Measurements from ENCODE around the gene CFAP46. TPM values are rescaled to one million over a fixed set of nuclear protein-coding genes. Genes with fewer than 3 reads are reported as not detected.

Gene CFAP46
- total and polyA plus RNA-seq, 2 donors: 0.09 to 0.34 TPM

- no peaks in the 10 kb centered on the region for H3K36me3 ChIP-seq (ENCODE audit: control insufficient read depth in 2 of 2, insufficient read depth in 2 of 2, low read length in 1 of 2)
- H3K27ac ChIP-seq (ENCODE audit: low read depth in 1 of 2, low read length in 1 of 2): no peak overlapping the region
- DNase-seq (ENCODE audit: low read depth in 6 of 9, low spot score in 9 of 9): no peak
- H3K4me1 ChIP-seq (ENCODE audit: control insufficient read depth in 2 of 2, insufficient read depth in 2 of 2, low read length in 2 of 2): no peaks in the 10 kb centered on the region
- no peaks in the 10 kb centered on the region for H3K9me3 ChIP-seq (ENCODE audit: control insufficient read depth in 2 of 2, insufficient read depth in 1 of 2, low read length in 1 of 2)
- no peak overlapping the region for H3K4me3 ChIP-seq (ENCODE audit: low read length in 2 of 2)
- peaks cover 0 to 21% of the 10 kb centered on the region in 2 donors for H3K27me3 ChIP-seq (ENCODE audit: control insufficient read depth in 2 of 2, insufficient read depth in 1 of 2, low read length in 1 of 2)
- WGBS: 97% methylated on average over 8 of the region's 8 CpGs
Measured at GRCh38 chr10:132986576-132986975, 44.2 kb upstream of the CFAP46 start.

GRCh38 chr10:132986076-132986475, 43.7 kb upstream of the CFAP46 start:
- Histone ChIP-seq H3K27ac (ENCODE audit: low read depth in 1 of 2, low read length in 1 of 2) (no peak overlapping the region), H3K36me3 (ENCODE audit: control insufficient read depth in 2 of 2, insufficient read depth in 2 of 2, low read length in 1 of 2) (no peaks in the 10 kb centered on the region), H3K4me1 (ENCODE audit: control insufficient read depth in 2 of 2, insufficient read depth in 2 of 2, low read length in 2 of 2) (no peaks in the 10 kb centered on the region), H3K27me3 (ENCODE audit: control insufficient read depth in 2 of 2, insufficient read depth in 1 of 2, low read length in 1 of 2) (peaks cover 0 to 21% of the 10 kb centered on the region in 2 donors), H3K4me3 (ENCODE audit: low read length in 2 of 2) (no peak overlapping the region), H3K9me3 (ENCODE audit: control insufficient read depth in 2 of 2, insufficient read depth in 1 of 2, low read length in 1 of 2) (no peaks in the 10 kb centered on the region)
- WGBS: 93% methylated on average over 8 of the region's 8 CpGs
- no peak for DNase-seq (ENCODE audit: low read depth in 6 of 9, low spot score in 9 of 9)

- WGBS: 92% methylated on average over 6 of the region's 6 CpGs
- Histone ChIP-seq H3K27me3 (ENCODE audit: control insufficient read depth in 2 of 2, insufficient read depth in 1 of 2, low read length in 1 of 2) (peaks cover 0 to 21% of the 10 kb centered on the region in 2 donors), H3K4me3 (ENCODE audit: low read length in 2 of 2) (no peak overlapping the region), H3K36me3 (ENCODE audit: control insufficient read depth in 2 of 2, insufficient read depth in 2 of 2, low read length in 1 of 2) (no peaks in the 10 kb centered on the region), H3K27ac (ENCODE audit: low read depth in 1 of 2, low read length in 1 of 2) (no peak overlapping the region), H3K4me1 (ENCODE audit: control insufficient read depth in 2 of 2, insufficient read depth in 2 of 2, low read length in 2 of 2) (no peaks in the 10 kb centered on the region), H3K9me3 (ENCODE audit: control insufficient read depth in 2 of 2, insufficient read depth in 1 of 2, low read length in 1 of 2) (no peaks in the 10 kb centered on the region)
- DNase-seq (ENCODE audit: low read depth in 6 of 9, low spot score in 9 of 9): no peak
Measured at GRCh38 chr10:132985546-132985900, 43.2 kb upstream of the CFAP46 start.

GRCh38 chr10:132984801-132985545, 42.6 kb upstream of the CFAP46 start:
- no peak for DNase-seq (ENCODE audit: low read depth in 6 of 9, low spot score in 9 of 9)
- H3K4me1 ChIP-seq (ENCODE audit: control insufficient read depth in 2 of 2, insufficient read depth in 2 of 2, low read length in 2 of 2): no peaks in the 10 kb centered on the region
- no peak overlapping the region for H3K27ac ChIP-seq (ENCODE audit: low read depth in 1 of 2, low read length in 1 of 2)
- H3K36me3 ChIP-seq (ENCODE audit: control insufficient read depth in 2 of 2, insufficient read depth in 2 of 2, low read length in 1 of 2): no peaks in the 10 kb centered on the region
- H3K9me3 ChIP-seq (ENCODE audit: control insufficient read depth in 2 of 2, insufficient read depth in 1 of 2, low read length in 1 of 2): no peaks in the 10 kb centered on the region
- H3K27me3 ChIP-seq (ENCODE audit: control insufficient read depth in 2 of 2, insufficient read depth in 1 of 2, low read length in 1 of 2): peaks cover 0 to 21% of the 10 kb centered on the region in 2 donors
- H3K4me3 ChIP-seq (ENCODE audit: low read length in 2 of 2): no peak overlapping the region
- whole genome bisulfite sequencing: 67% methylated on average over 26 of the region's 26 CpGs

GRCh38 chr10:132984008-132984295, 41.6 kb upstream of the CFAP46 start:
- H3K27me3 ChIP-seq (ENCODE audit: control insufficient read depth in 2 of 2, insufficient read depth in 1 of 2, low read length in 1 of 2): peaks cover 0 to 21% of the 10 kb centered on the region in 2 donors
- 87% methylated on average over 29 of the region's 29 CpGs for WGBS
- no peak for DNase-seq (ENCODE audit: low read depth in 6 of 9, low spot score in 9 of 9)

GRCh38 chr10:132983252-132984007, 41.1 kb upstream of the CFAP46 start:
- 84% methylated on average over 36 of the region's 42 CpGs for WGBS
- H3K27me3 ChIP-seq (ENCODE audit: control insufficient read depth in 2 of 2, insufficient read depth in 1 of 2, low read length in 1 of 2): peaks cover 0 to 21% of the 10 kb centered on the region in 2 donors
- H3K9me3 ChIP-seq (ENCODE audit: control insufficient read depth in 2 of 2, insufficient read depth in 1 of 2, low read length in 1 of 2): no peaks in the 10 kb centered on the region
- no peak for DNase-seq (ENCODE audit: low read depth in 6 of 9, low spot score in 9 of 9)
- H3K27ac ChIP-seq (ENCODE audit: low read depth in 1 of 2, low read length in 1 of 2): no peak overlapping the region
- no peaks in the 10 kb centered on the region for H3K4me1 ChIP-seq (ENCODE audit: control insufficient read depth in 2 of 2, insufficient read depth in 2 of 2, low read length in 2 of 2)
- no peak overlapping the region for H3K4me3 ChIP-seq (ENCODE audit: low read length in 2 of 2)
- no peaks in the 10 kb centered on the region for H3K36me3 ChIP-seq (ENCODE audit: control insufficient read depth in 2 of 2, insufficient read depth in 2 of 2, low read length in 1 of 2)

More at GRCh38 chr10:132984008-132984295, 41.6 kb upstream of the CFAP46 start:
- Histone ChIP-seq H3K4me1 (ENCODE audit: control insufficient read depth in 2 of 2, insufficient read depth in 2 of 2, low read length in 2 of 2) (no peaks in the 10 kb centered on the region), H3K36me3 (ENCODE audit: control insufficient read depth in 2 of 2, insufficient read depth in 2 of 2, low read length in 1 of 2) (no peaks in the 10 kb centered on the region), H3K9me3 (ENCODE audit: control insufficient read depth in 2 of 2, insufficient read depth in 1 of 2, low read length in 1 of 2) (no peaks in the 10 kb centered on the region), H3K27ac (ENCODE audit: low read depth in 1 of 2, low read length in 1 of 2) (no peak overlapping the region), H3K4me3 (ENCODE audit: low read length in 2 of 2) (no peak overlapping the region)

GRCh38 chr10:132982301-132982989, 40.1 kb upstream of the CFAP46 start:
- H3K4me3 ChIP-seq (ENCODE audit: low read length in 2 of 2): no peak overlapping the region
- H3K9me3 ChIP-seq (ENCODE audit: control insufficient read depth in 2 of 2, insufficient read depth in 1 of 2, low read length in 1 of 2): no peaks in the 10 kb centered on the region
- no peaks in the 10 kb centered on the region for H3K4me1 ChIP-seq (ENCODE audit: control insufficient read depth in 2 of 2, insufficient read depth in 2 of 2, low read length in 2 of 2)
- H3K27ac ChIP-seq (ENCODE audit: low read depth in 1 of 2, low read length in 1 of 2): no peak overlapping the region
- H3K27me3 ChIP-seq (ENCODE audit: control insufficient read depth in 2 of 2, insufficient read depth in 1 of 2, low read length in 1 of 2): peaks cover 0 to 21% of the 10 kb centered on the region in 2 donors
- no peak for DNase-seq (ENCODE audit: low read depth in 6 of 9, low spot score in 9 of 9)
- no peaks in the 10 kb centered on the region for H3K36me3 ChIP-seq (ENCODE audit: control insufficient read depth in 2 of 2, insufficient read depth in 2 of 2, low read length in 1 of 2)
- WGBS: 81% methylated on average over 36 of the region's 36 CpGs

GRCh38 chr10:132981746-132982145, 39.4 kb upstream of the CFAP46 start:
- H3K4me1 ChIP-seq (ENCODE audit: control insufficient read depth in 2 of 2, insufficient read depth in 2 of 2, low read length in 2 of 2): no peaks in the 10 kb centered on the region
- H3K4me3 ChIP-seq (ENCODE audit: low read length in 2 of 2): no peak overlapping the region
- DNase-seq (ENCODE audit: low read depth in 6 of 9, low spot score in 9 of 9): no peak
- WGBS: 88% methylated on average over 21 of the region's 21 CpGs
- no peaks in the 10 kb centered on the region for H3K9me3 ChIP-seq (ENCODE audit: control insufficient read depth in 2 of 2, insufficient read depth in 1 of 2, low read length in 1 of 2)
- no peak overlapping the region for H3K27ac ChIP-seq (ENCODE audit: low read depth in 1 of 2, low read length in 1 of 2)
- H3K36me3 ChIP-seq (ENCODE audit: control insufficient read depth in 2 of 2, insufficient read depth in 2 of 2, low read length in 1 of 2): no peaks in the 10 kb centered on the region
- peaks cover 0 to 21% of the 10 kb centered on the region in 2 donors for H3K27me3 ChIP-seq (ENCODE audit: control insufficient read depth in 2 of 2, insufficient read depth in 1 of 2, low read length in 1 of 2)

- H3K27ac ChIP-seq (ENCODE audit: low read depth in 1 of 2, low read length in 1 of 2): no peak overlapping the region
- DNase-seq (ENCODE audit: low read depth in 6 of 9, low spot score in 9 of 9): no peak
- WGBS: 84% methylated on average over 17 of the region's 17 CpGs
Measured at GRCh38 chr10:132981173-132981555, 38.8 kb upstream of the CFAP46 start.

More at GRCh38 chr10:132981173-132981555, 38.8 kb upstream of the CFAP46 start:
- Histone ChIP-seq H3K27me3 (ENCODE audit: control insufficient read depth in 2 of 2, insufficient read depth in 1 of 2, low read length in 1 of 2) (peaks cover 0 to 20% of the 10 kb centered on the region in 2 donors), H3K4me1 (ENCODE audit: control insufficient read depth in 2 of 2, insufficient read depth in 2 of 2, low read length in 2 of 2) (no peaks in the 10 kb centered on the region), H3K4me3 (ENCODE audit: low read length in 2 of 2) (no peak overlapping the region), H3K36me3 (ENCODE audit: control insufficient read depth in 2 of 2, insufficient read depth in 2 of 2, low read length in 1 of 2) (no peaks in the 10 kb centered on the region), H3K9me3 (ENCODE audit: control insufficient read depth in 2 of 2, insufficient read depth in 1 of 2, low read length in 1 of 2) (no peaks in the 10 kb centered on the region)
